DND-41 (cell line): ENCODE results near the gene RPL10.

Source experiments
- EZH2 ChIP-seq: IDR thresholded peaks from 3 replicates; pipeline ENCODE4 v1.6.1; 2012; ENCODE audit warnings: borderline replicate concordance, low read depth, mild to moderate bottlenecking, moderate library complexity, low read length, inconsistent platforms; ENCODE audit not compliant: severe bottlenecking
- TF ChIP-seq, protein P1 (sequence below): IDR thresholded peaks from 2 replicates; pipeline ENCODE4 v1.5.1; 2012; ENCODE audit warnings: borderline replicate concordance, low read length, moderate library complexity, mild to moderate bottlenecking; ENCODE audit not compliant: poor library complexity, severe bottlenecking; ENCODE audit errors: extremely low read depth

DNA sequence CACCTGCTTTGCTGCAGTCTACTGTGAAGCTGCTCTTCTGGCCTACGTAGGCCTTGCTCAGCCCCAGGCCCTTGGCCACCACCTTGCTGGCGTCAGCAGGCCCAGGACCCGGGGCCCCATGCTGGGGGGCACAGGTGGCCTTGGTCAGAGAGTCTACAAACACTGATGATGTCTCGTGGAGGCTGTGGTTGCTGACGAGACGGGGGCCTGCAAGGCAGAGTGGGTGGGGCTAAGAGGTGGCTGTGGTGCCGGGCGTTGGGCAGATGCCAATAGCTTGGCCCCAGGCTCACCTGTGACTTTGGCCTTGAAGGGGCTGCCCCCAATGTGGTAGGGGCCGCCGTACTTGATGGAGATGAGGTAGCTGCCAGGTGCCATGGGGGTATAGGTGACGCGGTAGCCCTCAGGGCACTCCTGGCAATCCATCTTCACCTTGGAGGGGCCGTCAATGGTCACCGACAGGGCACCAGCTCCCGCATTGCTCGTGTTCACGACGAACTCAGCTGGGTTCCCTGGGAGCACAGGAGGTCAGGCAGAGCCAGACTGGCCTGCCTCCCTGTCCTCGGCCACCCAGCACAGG, 48.7 kb upstream of the RPL10 start:
- TF ChIP-seq, protein P1, sequence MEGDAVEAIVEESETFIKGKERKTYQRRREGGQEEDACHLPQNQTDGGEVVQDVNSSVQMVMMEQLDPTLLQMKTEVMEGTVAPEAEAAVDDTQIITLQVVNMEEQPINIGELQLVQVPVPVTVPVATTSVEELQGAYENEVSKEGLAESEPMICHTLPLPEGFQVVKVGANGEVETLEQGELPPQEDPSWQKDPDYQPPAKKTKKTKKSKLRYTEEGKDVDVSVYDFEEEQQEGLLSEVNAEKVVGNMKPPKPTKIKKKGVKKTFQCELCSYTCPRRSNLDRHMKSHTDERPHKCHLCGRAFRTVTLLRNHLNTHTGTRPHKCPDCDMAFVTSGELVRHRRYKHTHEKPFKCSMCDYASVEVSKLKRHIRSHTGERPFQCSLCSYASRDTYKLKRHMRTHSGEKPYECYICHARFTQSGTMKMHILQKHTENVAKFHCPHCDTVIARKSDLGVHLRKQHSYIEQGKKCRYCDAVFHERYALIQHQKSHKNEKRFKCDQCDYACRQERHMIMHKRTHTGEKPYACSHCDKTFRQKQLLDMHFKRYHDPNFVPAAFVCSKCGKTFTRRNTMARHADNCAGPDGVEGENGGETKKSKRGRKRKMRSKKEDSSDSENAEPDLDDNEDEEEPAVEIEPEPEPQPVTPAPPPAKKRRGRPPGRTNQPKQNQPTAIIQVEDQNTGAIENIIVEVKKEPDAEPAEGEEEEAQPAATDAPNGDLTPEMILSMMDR, result no peak
- no peak for TF ChIP-seq EZH2
